Activated CD8-positive, alpha-beta memory T cell treated with anti-CD3 and anti-CD28 coated beads, Interleukin-2, amount 50 U/mL, for 24 hours (primary cell): ENCODE measurements around the gene ZIC5.

Source experiments
- DNase-seq: peaks from one replicate; pipeline ENCODE4 v3.0.0-alpha.2; 2020; ENCODE audit errors: extremely low read depth

ZIC5 gene

DNA sequence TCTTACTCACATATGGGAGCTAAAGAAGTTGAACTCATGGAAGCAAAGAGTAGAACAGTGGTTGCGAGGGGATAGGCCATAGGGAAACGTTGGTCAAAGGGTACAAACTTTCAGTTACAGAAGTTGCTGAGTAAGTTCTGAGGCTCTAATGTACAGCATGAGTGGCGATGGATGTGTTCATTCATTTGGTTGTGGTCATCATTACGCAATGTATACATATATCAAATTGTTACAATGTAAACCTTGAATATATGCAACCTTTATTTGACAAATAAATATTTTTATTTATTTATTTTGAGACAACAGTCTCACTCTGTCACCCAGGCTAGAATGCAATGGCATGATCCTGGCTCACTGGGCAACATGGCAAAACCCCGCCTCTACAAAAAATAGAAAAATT, 38.7 kb downstream of the ZIC5 start:
- DNase-seq = no peak

GRCh38 chr13:99930925-99931324, 40.6 kb downstream of the ZIC5 start:
- no peak for DNase-seq

GRCh38 chr13:99929866-99930265, 41.7 kb downstream of the ZIC5 start:
- DNase-seq = no peak

- no peak for DNase-seq
Observed at GRCh38 chr13:99926014-99926731, 45.4 kb downstream of the ZIC5 start.

DNA sequence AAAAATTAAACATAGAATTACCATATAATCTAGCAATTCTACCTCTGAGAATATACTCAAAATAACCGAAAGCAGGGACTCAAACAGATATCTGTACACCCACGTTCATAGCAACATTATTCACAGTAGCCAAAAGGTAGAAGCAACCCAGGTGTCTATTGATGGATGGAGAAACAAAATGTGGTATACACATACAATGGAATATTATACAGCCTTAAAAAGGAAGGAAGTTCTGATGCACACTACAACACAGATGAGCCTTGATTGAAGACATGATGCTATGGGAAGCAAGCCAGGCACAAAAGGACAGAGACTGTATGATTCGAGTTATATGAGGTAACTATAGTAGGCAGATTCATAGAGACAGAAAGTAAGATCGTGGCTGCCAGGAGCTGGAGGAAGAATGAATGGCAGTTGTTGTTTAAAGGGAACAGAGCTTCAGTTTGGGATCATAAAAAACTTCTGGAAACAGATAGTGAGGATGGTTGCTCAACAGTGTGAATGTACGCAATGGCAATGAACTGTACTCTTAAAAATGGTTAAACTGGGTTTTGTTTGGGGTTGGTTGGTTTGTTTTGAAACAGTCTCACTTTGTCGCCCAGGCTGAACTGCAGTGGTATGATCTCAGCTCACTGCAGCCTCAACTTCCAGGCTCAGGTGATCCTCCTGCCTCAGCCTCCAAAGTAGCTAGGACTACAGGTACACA, 47.5 kb downstream of the ZIC5 start:
- no peak for DNase-seq

DNA sequence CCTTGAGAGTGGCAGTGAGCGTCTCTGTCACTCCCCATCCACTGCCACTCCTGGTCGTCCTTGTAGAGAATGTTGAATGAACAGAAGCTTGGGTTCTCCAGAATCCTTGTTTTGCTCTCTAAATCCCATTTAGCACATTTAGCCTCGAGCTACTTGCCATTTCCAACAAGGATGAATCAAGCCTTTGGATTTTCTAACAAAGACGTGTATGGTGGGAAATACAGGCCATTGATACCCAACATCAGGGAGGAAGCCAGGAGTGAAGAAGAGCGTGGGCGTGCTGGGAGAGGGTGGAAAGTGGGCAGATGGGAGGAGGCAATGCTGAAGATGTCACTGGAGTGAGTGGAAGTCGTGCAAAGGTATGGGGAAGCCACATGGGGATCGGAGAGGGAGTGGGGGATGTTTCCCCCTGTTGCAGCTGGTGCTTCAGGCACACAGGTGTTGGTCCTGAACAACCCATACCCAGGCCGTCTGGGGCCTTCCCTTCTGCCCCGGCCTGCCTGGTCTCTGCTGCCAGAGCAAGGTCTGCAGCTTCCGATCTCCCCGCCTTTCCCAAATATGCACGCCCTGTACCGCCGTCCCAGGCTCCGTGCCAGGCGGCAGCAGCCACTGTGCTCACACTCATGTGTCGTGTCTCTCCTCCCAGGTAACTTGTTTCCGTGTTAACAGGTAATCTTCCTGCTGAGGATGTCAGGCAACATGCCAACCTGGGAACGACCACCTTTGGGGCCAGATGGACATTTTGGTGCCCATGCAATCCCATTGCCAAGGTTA, 48.7 kb downstream of the ZIC5 start:
- no peak for DNase-seq

DNA sequence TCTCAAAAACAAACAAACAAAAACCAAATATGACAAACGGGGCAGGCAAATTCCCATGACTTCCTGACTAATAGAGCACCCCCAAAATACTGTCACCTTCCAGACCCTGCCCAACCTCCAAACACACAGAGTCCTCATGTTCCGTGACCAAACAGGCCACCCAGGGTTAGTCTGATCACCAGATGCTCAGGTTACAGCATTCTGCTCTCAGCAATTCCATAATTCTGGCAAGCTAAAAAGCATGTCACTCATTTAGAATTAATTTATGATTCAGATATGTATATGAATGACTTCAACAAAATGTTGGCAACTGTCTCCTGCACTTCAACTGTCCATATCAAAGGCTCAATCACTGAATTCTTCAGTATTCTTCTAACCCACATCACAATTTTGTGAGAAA, 52.4 kb downstream of the ZIC5 start:
- DNase-seq = no peak

- no peak for DNase-seq
Observed at GRCh38 chr13:99916366-99917103, 55.0 kb downstream of the ZIC5 start.

DNA sequence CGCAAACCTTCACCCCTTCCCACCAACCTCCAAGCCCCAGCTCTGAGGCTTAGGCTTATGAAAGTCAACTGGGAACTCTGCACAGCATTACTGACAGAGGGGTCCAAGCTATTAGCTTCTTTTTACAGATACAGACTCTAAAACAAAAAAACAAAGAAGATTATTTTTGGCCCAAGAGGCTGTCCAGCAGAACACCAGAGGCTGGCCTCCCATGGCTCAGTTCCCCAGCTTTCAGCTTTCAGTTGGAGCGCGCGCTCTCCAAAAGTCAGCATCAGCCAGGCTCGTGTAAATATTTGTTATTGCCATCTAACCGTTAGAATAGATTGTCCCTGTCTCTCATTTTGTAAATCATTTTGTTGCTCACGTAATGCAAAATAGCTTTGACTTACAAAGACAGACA, 58.4 kb downstream of the ZIC5 start:
- no peak for DNase-seq
